KOPT-K1 (cell line): ENCODE data around the gene ERICH4.

Experiments
- H3K27ac ChIP-seq: fragments of 200-600 bp; sonication (generic); 2 replicates; pipeline ENCODE4 v1.5.1; 2016; ENCODE audit warnings: antibody characterized with exemption, mild to moderate bottlenecking, low read depth, low read length; ENCODE audit not compliant: poor library complexity, severe bottlenecking
- H3K36me3 ChIP-seq: fragments of 200-600 bp; sonication (generic); 2 replicates; pipeline ENCODE4 v1.5.1; 2017; ENCODE audit warnings: antibody characterized with exemption, mild to moderate bottlenecking, low read length, moderate library complexity; ENCODE audit not compliant: insufficient read depth
- H3K9me3 ChIP-seq: fragments of 200-600 bp; sonication (generic); 2 replicates; pipeline ENCODE4 v1.5.1; 2017; ENCODE audit warnings: antibody characterized with exemption, low read length, mild to moderate bottlenecking; ENCODE audit not compliant: insufficient read depth, poor library complexity, severe bottlenecking

Gene ERICH4

DNA sequence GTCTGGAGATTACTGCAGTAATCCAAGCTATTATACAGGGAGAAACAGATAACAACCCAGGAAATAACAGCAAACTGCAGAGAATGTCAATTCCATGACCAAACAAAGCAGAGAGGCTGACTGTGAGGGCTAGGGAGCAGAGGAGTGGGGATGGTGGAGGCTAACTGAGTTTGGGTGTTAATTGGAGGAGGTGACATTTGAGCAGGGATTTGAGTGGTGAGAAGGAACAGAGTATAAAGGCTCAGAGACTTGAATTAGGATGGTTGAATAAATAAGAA is 6.3 kb upstream of the ERICH4 start:
- peaks cover 31% of the 10 kb centered on the region for H3K36me3 ChIP-seq
- no peak overlapping the region for H3K27ac ChIP-seq
- no peaks in the 10 kb centered on the region for H3K9me3 ChIP-seq

- H3K27ac ChIP-seq: no peak overlapping the region
- H3K9me3 ChIP-seq: no peaks in the 10 kb centered on the region
- H3K36me3 ChIP-seq: peaks cover 16% of the 10 kb centered on the region
Measured at GRCh38 chr19:41437944-41438574, 4.9 kb upstream of the ERICH4 start.

- Histone ChIP-seq H3K9me3 (no peaks in the 10 kb centered on the region), H3K36me3 (peaks cover 10% of the 10 kb centered on the region; the same call in 1 of the 2 replicates), H3K27ac (peak within 1 kb of the TSS; percentile 70)
Measured at GRCh38 chr19:41439441-41440222, 3.3 kb upstream of the ERICH4 start, which contains the start of gene DMAC2. TSS of gene DMAC2 (minus strand) at chr19:41439912. CDS start at chr19:41439899, 13 bp downstream.

DNA sequence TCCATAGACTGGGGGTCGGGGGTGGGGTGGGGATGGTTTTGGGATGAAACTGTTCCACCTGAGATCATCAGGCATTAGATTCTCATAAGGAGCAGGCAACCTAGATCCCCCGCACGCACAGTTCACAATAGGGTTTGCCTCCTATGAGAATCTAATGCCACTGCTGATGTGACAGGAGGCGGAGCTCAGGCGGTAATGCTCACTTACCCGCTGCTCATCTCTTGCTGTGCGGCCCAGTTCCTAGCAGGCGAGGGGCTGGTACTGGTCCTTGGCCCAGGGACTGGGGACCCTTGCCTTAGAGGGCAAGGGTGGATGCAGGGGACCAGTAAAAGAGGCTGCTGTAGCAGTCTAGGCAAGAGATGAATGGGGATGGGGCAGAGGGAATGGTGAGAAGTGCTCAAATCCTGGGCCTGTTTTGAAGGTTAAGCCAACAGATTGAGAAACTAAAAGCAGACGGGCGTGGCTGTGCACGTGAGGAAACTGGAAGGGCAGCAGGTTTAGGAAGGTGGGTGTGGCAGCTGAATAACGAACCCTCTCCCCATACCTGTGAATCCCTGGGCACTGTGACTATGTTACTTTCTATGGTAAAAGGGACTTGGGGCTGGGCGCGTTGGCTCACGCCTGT is 1.5 kb upstream of the ERICH4 start:
- Histone ChIP-seq H3K36me3 (peaks cover 10% of the 10 kb centered on the region; the same call in 1 of the 2 replicates), H3K9me3 (no peaks in the 10 kb centered on the region), H3K27ac (no peak overlapping the region)

GRCh38 chr19:41443813-41444455 is 978 bp downstream of the ERICH4 start:
- no peaks in the 10 kb centered on the region for H3K36me3 ChIP-seq
- no peaks in the 10 kb centered on the region for H3K9me3 ChIP-seq
- H3K27ac ChIP-seq: no peak overlapping the region

DNA sequence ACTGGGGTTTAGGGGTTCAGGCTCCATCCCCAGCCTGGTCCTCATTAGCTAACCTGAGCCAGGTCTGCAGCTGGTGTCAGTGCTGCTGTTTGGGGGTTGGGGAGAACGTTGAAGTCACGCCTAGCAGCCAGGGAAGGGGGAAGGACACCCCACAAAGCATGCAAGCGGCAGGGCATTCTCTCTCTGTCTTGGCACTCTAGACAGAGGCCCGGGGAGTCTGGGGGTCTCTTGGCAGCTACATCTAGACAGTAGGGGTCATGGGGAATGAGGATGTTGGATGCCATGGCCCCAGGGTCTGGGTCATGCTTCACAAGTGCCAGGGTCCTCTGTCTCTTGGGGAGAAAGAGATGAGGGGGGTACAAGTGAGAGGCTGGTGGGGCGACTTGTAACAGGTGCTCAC is 2.6 kb downstream of the ERICH4 start:
- H3K9me3 ChIP-seq: no peaks in the 10 kb centered on the region
- no peak overlapping the region for H3K27ac ChIP-seq
- H3K36me3 ChIP-seq: no peaks in the 10 kb centered on the region

- H3K9me3 ChIP-seq: no peaks in the 10 kb centered on the region
- H3K36me3 ChIP-seq: no peaks in the 10 kb centered on the region
- no peak overlapping the region for H3K27ac ChIP-seq
Measured at GRCh38 chr19:41447732-41448332, 4.9 kb downstream of the ERICH4 start.

DNA sequence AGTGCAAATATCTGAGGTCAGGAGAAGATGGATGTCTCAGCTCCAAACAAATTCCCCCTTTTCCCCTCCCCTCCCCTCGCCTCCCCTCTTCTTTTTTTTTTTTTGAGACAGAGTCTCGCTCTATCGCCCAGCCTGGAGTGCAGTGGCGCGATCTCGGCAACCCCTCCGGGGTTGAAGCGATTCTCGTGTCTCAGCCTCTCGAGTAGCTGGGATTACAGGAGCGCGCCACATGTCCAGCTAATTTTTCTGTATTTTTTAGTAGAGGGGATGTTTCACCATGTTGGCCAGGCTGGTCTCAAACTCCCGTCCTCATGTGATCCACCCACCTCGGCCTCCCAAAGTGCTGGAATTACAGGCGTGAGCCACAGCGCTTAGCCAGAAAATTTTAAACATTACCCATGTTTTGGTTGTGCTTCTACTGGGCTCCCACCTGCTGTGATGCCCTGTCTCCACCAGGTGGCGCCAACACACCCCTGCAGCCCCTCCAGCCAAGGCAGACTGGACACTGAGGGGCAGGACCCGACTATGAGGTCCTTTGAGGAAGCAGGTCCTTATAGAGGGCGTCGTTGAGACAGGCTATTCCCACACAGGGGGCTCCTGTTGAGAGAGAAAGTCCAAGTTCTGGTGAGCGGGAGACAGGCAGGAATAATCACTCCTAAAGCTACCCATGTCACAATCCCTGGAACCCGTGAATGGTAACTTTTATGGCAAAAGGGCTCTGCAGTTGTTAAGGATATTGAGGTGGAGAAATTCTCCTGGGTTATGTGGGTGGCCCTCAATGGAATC is 6.3 kb downstream of the ERICH4 start:
- Histone ChIP-seq H3K9me3 (no peaks in the 10 kb centered on the region), H3K36me3 (no peaks in the 10 kb centered on the region), H3K27ac (no peak overlapping the region)

- Histone ChIP-seq H3K9me3 (no peaks in the 10 kb centered on the region), H3K36me3 (no peaks in the 10 kb centered on the region), H3K27ac (no peak overlapping the region)
Measured at GRCh38 chr19:41449865-41450178, 6.9 kb downstream of the ERICH4 start.

- peaks cover 8% of the 10 kb centered on the region for H3K9me3 ChIP-seq
- H3K27ac ChIP-seq: no peak overlapping the region
- no peaks in the 10 kb centered on the region for H3K36me3 ChIP-seq
Measured at GRCh38 chr19:41452584-41453275, 9.8 kb downstream of the ERICH4 start.

GRCh38 chr19:41455936-41456335 is 13.0 kb downstream of the ERICH4 start:
- Histone ChIP-seq H3K9me3 (peaks cover 8% of the 10 kb centered on the region), H3K36me3 (no peaks in the 10 kb centered on the region), H3K27ac (no peak overlapping the region)

GRCh38 chr19:41456342-41456918 is 13.5 kb downstream of the ERICH4 start:
- H3K9me3 ChIP-seq: peaks cover 8% of the 10 kb centered on the region
- no peaks in the 10 kb centered on the region for H3K36me3 ChIP-seq
- no peak overlapping the region for H3K27ac ChIP-seq

DNA sequence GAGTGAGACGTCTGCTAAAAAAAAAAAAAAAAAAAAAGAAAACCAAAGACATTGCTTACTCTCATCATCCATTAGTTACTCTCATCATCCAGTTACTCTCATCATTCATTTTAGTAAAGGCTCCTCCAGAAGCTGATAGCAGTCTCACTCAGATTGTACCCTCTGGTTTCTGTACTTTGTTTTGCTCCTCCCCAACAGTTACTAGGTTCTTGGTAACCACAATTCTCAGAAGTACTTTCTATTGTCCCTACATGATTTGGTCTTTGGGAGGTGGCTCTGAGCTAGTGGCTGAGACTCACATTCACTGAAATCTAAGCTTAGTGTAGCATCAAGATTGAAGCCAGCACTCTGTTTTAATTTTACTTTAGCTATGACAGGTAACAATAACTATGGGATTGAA is 14.3 kb downstream of the ERICH4 start:
- peaks cover 8% of the 10 kb centered on the region for H3K9me3 ChIP-seq
- no peak overlapping the region for H3K27ac ChIP-seq
- no peaks in the 10 kb centered on the region for H3K36me3 ChIP-seq

DNA sequence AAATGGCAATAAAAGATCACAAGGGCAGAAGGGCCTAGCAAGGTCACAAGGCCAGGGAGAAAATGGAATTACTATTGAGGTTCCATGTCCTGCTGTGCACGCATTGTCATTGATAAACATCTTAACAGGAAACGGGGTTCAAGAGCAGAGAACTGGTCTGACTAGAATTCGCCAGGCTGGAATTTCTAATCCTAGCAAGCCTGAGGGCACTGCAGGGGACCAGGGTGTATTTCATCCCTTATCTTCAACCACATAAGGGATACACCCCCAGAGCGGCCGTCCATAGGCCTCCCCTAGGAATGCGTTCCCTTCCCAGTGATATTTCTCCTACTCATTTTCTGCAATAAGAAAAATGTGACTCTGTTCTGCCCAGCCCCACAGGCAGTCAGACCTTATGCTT is 19.5 kb downstream of the ERICH4 start:
- Histone ChIP-seq H3K36me3 (no peaks in the 10 kb centered on the region), H3K27ac (no peak overlapping the region)

More for the DNA sequence above, 19.5 kb downstream of the ERICH4 start:
- H3K9me3 ChIP-seq: no peaks in the 10 kb centered on the region
